Measurements from ENCODE around the gene CHN1.

Gene CHN1

GRCh38 chr2:174877301-174877700, 127.9 kb downstream of the CHN1 start:
- no peak for TF ChIP-seq POLR2AphosphoS5 (IDR thresholded peaks at IDR 0.05; ENCODE audit: low read depth, low read length)
- TF ChIP-seq POLR2A (IDR thresholded peaks at IDR 0.05; ENCODE audit: low read depth, low read length) = no peak
- no peak for TF ChIP-seq TAF1 (IDR thresholded peaks at IDR 0.05; ENCODE audit: low read depth, low read length)
- TF ChIP-seq POU2F2 (IDR thresholded peaks at IDR 0.05; ENCODE audit: low read depth, low read length) = no peak
- no peak for TF ChIP-seq PAX5 (IDR thresholded peaks at IDR 0.05; ENCODE audit: insufficient read depth, low read length, severe bottlenecking)
- no peak for TF ChIP-seq SPI1 (IDR thresholded peaks at IDR 0.05; ENCODE audit: low read depth, low read length)
- FAIRE-seq = no peak
- DNase-seq (ENCODE audit: insufficient read length, low spot score) = no peak

- no peak for TF ChIP-seq PAX5 (IDR thresholded peaks at IDR 0.05; ENCODE audit: insufficient read depth, low read length, severe bottlenecking)
- no peak for TF ChIP-seq SPI1 (IDR thresholded peaks at IDR 0.05; ENCODE audit: low read depth, low read length)
- TF ChIP-seq TAF1 (IDR thresholded peaks at IDR 0.05; ENCODE audit: low read depth, low read length) = no peak
- DNase-seq (ENCODE audit: insufficient read length, low spot score) = no peak
- no peak for FAIRE-seq
These were observed 131.1 kb downstream of the CHN1 start for GRCh38 chr2:174874085-174874484.

GRCh38 chr2:174873471-174873870, 131.7 kb downstream of the CHN1 start:
- FAIRE-seq = no peak
- DNase-seq (ENCODE audit: insufficient read length, low spot score) = no peak
- TF ChIP-seq TAF1 (IDR thresholded peaks at IDR 0.05; ENCODE audit: low read depth, low read length) (no peak), POLR2A (IDR thresholded peaks at IDR 0.05; ENCODE audit: low read depth, low read length) (no peak), SPI1 (IDR thresholded peaks at IDR 0.05; ENCODE audit: low read depth, low read length) (no peak), PAX5 (IDR thresholded peaks at IDR 0.05; ENCODE audit: insufficient read depth, low read length, severe bottlenecking) (no peak), POLR2AphosphoS5 (IDR thresholded peaks at IDR 0.05; ENCODE audit: low read depth, low read length) (no peak), POU2F2 (IDR thresholded peaks at IDR 0.05; ENCODE audit: low read depth, low read length) (no peak)

DNA sequence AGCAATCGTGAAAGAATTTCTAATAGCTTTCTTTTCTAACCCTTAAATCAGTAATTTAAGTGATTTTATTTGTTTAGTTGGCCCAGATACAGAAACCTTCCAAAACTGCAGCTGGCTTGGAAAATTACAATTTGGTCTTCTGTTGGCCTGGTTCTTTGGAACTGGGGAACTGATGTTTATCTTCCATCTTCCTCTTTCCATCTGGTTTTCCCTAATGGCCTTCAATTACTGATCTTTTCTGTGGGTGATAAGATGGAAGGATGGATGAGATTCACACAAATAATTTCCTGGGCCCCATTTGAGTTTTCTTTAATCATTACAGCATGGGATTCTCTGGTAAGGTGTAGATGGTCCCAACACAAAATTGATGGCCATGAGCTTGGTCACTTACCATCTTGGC, 134.4 kb downstream of the CHN1 start:
- DNase-seq (ENCODE audit: insufficient read length, low spot score) (no peak), FAIRE-seq (no peak)
- TF ChIP-seq POLR2A (IDR thresholded peaks at IDR 0.05; ENCODE audit: low read depth, low read length) = no peak
- no peak for TF ChIP-seq SPI1 (IDR thresholded peaks at IDR 0.05; ENCODE audit: low read depth, low read length)
- no peak for TF ChIP-seq TAF1 (IDR thresholded peaks at IDR 0.05; ENCODE audit: low read depth, low read length)
- TF ChIP-seq PAX5 (IDR thresholded peaks at IDR 0.05; ENCODE audit: insufficient read depth, low read length, severe bottlenecking) = no peak
- TF ChIP-seq POLR2AphosphoS5 (IDR thresholded peaks at IDR 0.05; ENCODE audit: low read depth, low read length) = no peak
- TF ChIP-seq POU2F2 (IDR thresholded peaks at IDR 0.05; ENCODE audit: low read depth, low read length) = no peak

DNA sequence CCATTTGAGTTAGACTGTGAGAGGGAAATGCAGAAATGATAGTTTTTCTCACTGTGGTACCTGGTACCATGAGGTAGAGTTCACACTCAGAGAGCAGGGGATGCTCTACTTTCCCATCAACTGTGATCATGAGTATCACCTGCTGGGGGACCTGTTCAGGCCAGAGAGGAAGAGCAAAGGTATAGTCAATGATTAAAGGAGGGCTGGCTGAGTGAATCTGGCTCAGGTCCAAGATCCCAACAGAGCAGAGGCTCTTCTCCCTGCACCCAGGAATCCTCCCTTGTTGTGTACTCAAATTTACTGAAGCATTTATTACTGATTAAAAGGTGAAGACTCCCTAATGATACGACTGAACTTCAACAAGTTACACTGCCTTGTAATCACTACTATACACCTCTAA, 136.3 kb downstream of the CHN1 start:
- FAIRE-seq = no peak
- no peak for TF ChIP-seq TAF1 (IDR thresholded peaks at IDR 0.05; ENCODE audit: low read depth, low read length)
- DNase-seq (ENCODE audit: insufficient read length, low spot score) = no peak

GRCh38 chr2:174866421-174866820, 138.8 kb downstream of the CHN1 start:
- FAIRE-seq (no peak), DNase-seq (ENCODE audit: insufficient read length, low spot score) (no peak)
- TF ChIP-seq POLR2AphosphoS5 (IDR thresholded peaks at IDR 0.05; ENCODE audit: low read depth, low read length) = no peak
- no peak for TF ChIP-seq SPI1 (IDR thresholded peaks at IDR 0.05; ENCODE audit: low read depth, low read length)
- no peak for TF ChIP-seq POLR2A (IDR thresholded peaks at IDR 0.05; ENCODE audit: low read depth, low read length)
- no peak for TF ChIP-seq POU2F2 (IDR thresholded peaks at IDR 0.05; ENCODE audit: low read depth, low read length)
- no peak for TF ChIP-seq PAX5 (IDR thresholded peaks at IDR 0.05; ENCODE audit: insufficient read depth, low read length, severe bottlenecking)
- TF ChIP-seq TAF1 (IDR thresholded peaks at IDR 0.05; ENCODE audit: low read depth, low read length) = no peak

GRCh38 chr2:174863183-174863582, 142.0 kb downstream of the CHN1 start:
- DNase-seq (ENCODE audit: insufficient read length, low spot score) (no peak), FAIRE-seq (no peak)
- TF ChIP-seq SPI1 (IDR thresholded peaks at IDR 0.05; ENCODE audit: low read depth, low read length) (peak; percentile 64), POLR2AphosphoS5 (IDR thresholded peaks at IDR 0.05; ENCODE audit: low read depth, low read length) (no peak)

GRCh38 chr2:174859563-174860169, 145.5 kb downstream of the CHN1 start:
- no peak for DNase-seq (ENCODE audit: insufficient read length, low spot score)
- FAIRE-seq = no peak
- TF ChIP-seq POLR2AphosphoS5 (IDR thresholded peaks at IDR 0.05; ENCODE audit: low read depth, low read length) (no peak), POLR2A (IDR thresholded peaks at IDR 0.05; ENCODE audit: low read depth, low read length) (no peak), POU2F2 (IDR thresholded peaks at IDR 0.05; ENCODE audit: low read depth, low read length) (no peak), TAF1 (IDR thresholded peaks at IDR 0.05; ENCODE audit: low read depth, low read length) (no peak), PAX5 (IDR thresholded peaks at IDR 0.05; ENCODE audit: insufficient read depth, low read length, severe bottlenecking) (no peak), SPI1 (IDR thresholded peaks at IDR 0.05; ENCODE audit: low read depth, low read length) (no peak)

- TF ChIP-seq POU2F2 (IDR thresholded peaks at IDR 0.05; ENCODE audit: low read depth, low read length) (no peak), SPI1 (IDR thresholded peaks at IDR 0.05; ENCODE audit: low read depth, low read length) (no peak), POLR2AphosphoS5 (IDR thresholded peaks at IDR 0.05; ENCODE audit: low read depth, low read length) (no peak), PAX5 (IDR thresholded peaks at IDR 0.05; ENCODE audit: insufficient read depth, low read length, severe bottlenecking) (no peak), TAF1 (IDR thresholded peaks at IDR 0.05; ENCODE audit: low read depth, low read length) (no peak), POLR2A (IDR thresholded peaks at IDR 0.05; ENCODE audit: low read depth, low read length) (no peak)
- DNase-seq (ENCODE audit: insufficient read length, low spot score) (no peak), FAIRE-seq (no peak)
These were observed 146.4 kb downstream of the CHN1 start for GRCh38 chr2:174858745-174859144.

DNA sequence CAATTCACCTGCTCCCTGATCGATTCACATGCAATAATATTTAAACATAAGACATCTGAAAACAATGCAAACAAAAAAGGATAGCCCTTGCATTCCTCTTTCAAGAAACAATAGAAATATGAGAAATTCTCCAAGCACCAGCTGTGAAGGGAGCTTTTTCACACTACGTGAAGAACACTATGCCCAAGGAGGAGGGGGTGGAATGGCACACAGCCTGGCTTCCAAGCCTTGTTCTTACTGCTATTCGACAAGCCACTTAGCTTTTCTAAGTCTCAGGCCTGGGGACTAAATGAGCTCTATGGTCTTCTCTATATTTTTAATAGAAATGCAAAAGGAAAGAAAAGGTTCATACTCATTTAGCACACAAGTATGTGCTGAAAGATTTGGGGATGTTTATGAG, 148.7 kb downstream of the CHN1 start:
- no peak for TF ChIP-seq POLR2A (IDR thresholded peaks at IDR 0.05; ENCODE audit: low read depth, low read length)
- no peak for TF ChIP-seq POLR2AphosphoS5 (IDR thresholded peaks at IDR 0.05; ENCODE audit: low read depth, low read length)
- no peak for TF ChIP-seq TAF1 (IDR thresholded peaks at IDR 0.05; ENCODE audit: low read depth, low read length)
- no peak for TF ChIP-seq POU2F2 (IDR thresholded peaks at IDR 0.05; ENCODE audit: low read depth, low read length)
- TF ChIP-seq PAX5 (IDR thresholded peaks at IDR 0.05; ENCODE audit: insufficient read depth, low read length, severe bottlenecking) = no peak
- no peak for TF ChIP-seq SPI1 (IDR thresholded peaks at IDR 0.05; ENCODE audit: low read depth, low read length)
- no peak for DNase-seq (ENCODE audit: insufficient read length, low spot score)
- no peak for FAIRE-seq

All from GM12891 (cell line).